Endodermal cell (in vitro differentiated cells): Measurements from ENCODE around the gene SYNGR4. TPM values are rescaled to one million over a fixed set of nuclear protein-coding genes. Genes with fewer than 3 reads are reported as not detected.

Source experiments
- DNase-seq: peaks from one replicate; pipeline ENCODE4 v3.0.0-alpha.2; 2017
- H3K27ac ChIP-seq: 2 replicates; pipeline ENCODE4 v1.5.1; 2013; ENCODE audit warnings: mild to moderate bottlenecking, low read depth, low read length, moderate library complexity
- H3K27me3 ChIP-seq: 2 replicates; pipeline ENCODE4 v1.6.1; 2013; ENCODE audit warnings: mild to moderate bottlenecking, low read length, moderate library complexity; ENCODE audit not compliant: insufficient read depth, control insufficient read depth, poor library complexity, severe bottlenecking
- H3K36me3 ChIP-seq: 2 replicates; pipeline ENCODE4 v1.7.0; 2013; ENCODE audit warnings: mild to moderate bottlenecking, low read length, moderate library complexity; ENCODE audit not compliant: control insufficient read depth, insufficient read depth
- H3K4me1 ChIP-seq: one replicate; pipeline ENCODE4 v1.7.0; 2013; ENCODE audit warnings: low read length; ENCODE audit not compliant: control insufficient read depth, insufficient read depth
- H3K4me3 ChIP-seq: 2 replicates; pipeline ENCODE4 v1.5.1; 2013; ENCODE audit warnings: mild to moderate bottlenecking, low read length, moderate library complexity
- H3K9ac ChIP-seq: 2 replicates; pipeline ENCODE4 v1.6.1; 2013; ENCODE audit warnings: mild to moderate bottlenecking, low read length, moderate library complexity; ENCODE audit not compliant: poor library complexity, severe bottlenecking; ENCODE audit errors: extremely low read depth
- H3K9me3 ChIP-seq: 2 replicates; pipeline ENCODE4 v1.6.1; 2013; ENCODE audit warnings: mild to moderate bottlenecking, low read length, moderate library complexity; ENCODE audit not compliant: control insufficient read depth
- H3K27ac Mint-ChIP-seq: 2 replicates; pipeline ENCODE4 v1.8.0; 2020; ENCODE audit warnings: mixed read lengths
- H3K27me3 Mint-ChIP-seq: 2 replicates; pipeline ENCODE4 v1.8.0; 2021; ENCODE audit warnings: mild to moderate bottlenecking, mixed read lengths; ENCODE audit not compliant: insufficient read depth
- H3K36me3 Mint-ChIP-seq: 2 replicates; pipeline ENCODE4 v1.8.0; 2020; ENCODE audit warnings: low read depth, mixed read lengths
- H3K4me1 Mint-ChIP-seq: 2 replicates; pipeline ENCODE4 v1.8.0; 2020; ENCODE audit warnings: mixed read lengths
- H3K4me3 Mint-ChIP-seq: 2 replicates; pipeline ENCODE4 v1.8.0; 2020; ENCODE audit warnings: mild to moderate bottlenecking, moderate library complexity, mixed read lengths
- H3K9me3 Mint-ChIP-seq: 2 replicates; pipeline ENCODE4 v1.8.0; 2020; ENCODE audit warnings: mild to moderate bottlenecking, mixed read lengths
- WGBS, 2 experiments: methylation state at CpG; one replicate each; pipeline versions ENCODE4 v1.1.5 to v1.1.7; 2013; ENCODE audit warnings: missing lambda C conversion rate in 2 of 2, mixed read lengths in 1 of 2; ENCODE audit not compliant: insufficient coverage in 1 of 2, insufficient read length in 1 of 2; 5-methylcytosine and 5-hydroxymethylcytosine counted together
- total RNA-seq, 2 donors: library from RNA; stranded (reverse); fragmentation: NEBNext Ultra II Directional in 1 of 2; extraction: Animal tissue kit (Norgen Biotek cat#: 25700) in 1 of 2; gene quantifications; 2 replicates in 1 of 2; 3 replicates in 1 of 2; pipeline ENCODE4 v1.2.1, GENCODE V29; 2021
- TF ChIP-seq, protein P1 (sequence below): fragments of 200-600 bp; sonication (generic); conservative IDR thresholded peaks from 2 replicates; pipeline ENCODE4 v1.5.0; 2021; ENCODE audit warnings: antibody characterized with exemption, mild to moderate bottlenecking

Gene SYNGR4
- total RNA-seq, 2 donors from 2014 or later: not detected

DNA sequence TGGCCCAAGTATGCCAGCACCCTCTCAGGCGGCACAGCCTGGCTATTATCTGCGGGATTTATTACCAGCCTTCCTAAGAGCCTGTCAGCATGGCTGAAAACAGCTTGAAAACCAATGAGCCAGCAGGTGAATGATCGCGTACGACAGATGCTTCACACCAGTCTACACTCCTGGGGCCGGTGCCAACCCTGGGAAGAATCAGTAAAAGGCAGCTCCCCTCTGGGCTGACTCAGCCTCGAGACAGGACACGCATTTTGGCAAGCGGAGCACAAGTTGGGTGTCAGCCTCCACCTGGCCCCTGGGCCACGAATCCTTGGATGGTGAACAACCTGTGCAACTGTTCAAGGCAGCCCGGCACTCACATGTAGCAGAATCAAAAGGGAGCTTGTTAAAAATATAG is 23.2 kb upstream of the SYNGR4 start:
- no peaks in the 10 kb centered on the region for H3K9me3 Mint-ChIP-seq
- H3K4me1 ChIP-seq: no peaks in the 10 kb centered on the region
- H3K4me1 Mint-ChIP-seq: no peaks in the 10 kb centered on the region
- no peak overlapping the region for H3K27ac Mint-ChIP-seq
- H3K9ac ChIP-seq: no peak overlapping the region
- WGBS, 2 experiments: 94 to 97% methylated on average over 11 of the region's 11 CpGs
- H3K4me3 Mint-ChIP-seq: no peak overlapping the region
- no peak overlapping the region for H3K4me3 ChIP-seq
- no peaks in the 10 kb centered on the region for H3K27me3 ChIP-seq
- H3K9me3 ChIP-seq: no peaks in the 10 kb centered on the region
- no peak for DNase-seq
- no peaks in the 10 kb centered on the region for H3K36me3 ChIP-seq
- H3K27me3 Mint-ChIP-seq: no peaks in the 10 kb centered on the region
- TF ChIP-seq, protein P1, sequence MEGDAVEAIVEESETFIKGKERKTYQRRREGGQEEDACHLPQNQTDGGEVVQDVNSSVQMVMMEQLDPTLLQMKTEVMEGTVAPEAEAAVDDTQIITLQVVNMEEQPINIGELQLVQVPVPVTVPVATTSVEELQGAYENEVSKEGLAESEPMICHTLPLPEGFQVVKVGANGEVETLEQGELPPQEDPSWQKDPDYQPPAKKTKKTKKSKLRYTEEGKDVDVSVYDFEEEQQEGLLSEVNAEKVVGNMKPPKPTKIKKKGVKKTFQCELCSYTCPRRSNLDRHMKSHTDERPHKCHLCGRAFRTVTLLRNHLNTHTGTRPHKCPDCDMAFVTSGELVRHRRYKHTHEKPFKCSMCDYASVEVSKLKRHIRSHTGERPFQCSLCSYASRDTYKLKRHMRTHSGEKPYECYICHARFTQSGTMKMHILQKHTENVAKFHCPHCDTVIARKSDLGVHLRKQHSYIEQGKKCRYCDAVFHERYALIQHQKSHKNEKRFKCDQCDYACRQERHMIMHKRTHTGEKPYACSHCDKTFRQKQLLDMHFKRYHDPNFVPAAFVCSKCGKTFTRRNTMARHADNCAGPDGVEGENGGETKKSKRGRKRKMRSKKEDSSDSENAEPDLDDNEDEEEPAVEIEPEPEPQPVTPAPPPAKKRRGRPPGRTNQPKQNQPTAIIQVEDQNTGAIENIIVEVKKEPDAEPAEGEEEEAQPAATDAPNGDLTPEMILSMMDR: no peak
- no peaks in the 10 kb centered on the region for H3K36me3 Mint-ChIP-seq
- H3K27ac ChIP-seq: no peak overlapping the region

- Mint-ChIP-seq H3K36me3 (no peaks in the 10 kb centered on the region), H3K4me3 (no peak overlapping the region), H3K9me3 (no peaks in the 10 kb centered on the region), H3K27me3 (no peaks in the 10 kb centered on the region), H3K4me1 (no peaks in the 10 kb centered on the region), H3K27ac (no peak overlapping the region)
- Histone ChIP-seq H3K36me3 (no peaks in the 10 kb centered on the region), H3K27ac (no peak overlapping the region), H3K9me3 (no peaks in the 10 kb centered on the region), H3K4me1 (no peaks in the 10 kb centered on the region), H3K4me3 (no peak overlapping the region), H3K27me3 (no peaks in the 10 kb centered on the region), H3K9ac (no peak overlapping the region)
- WGBS, 2 experiments: 85 to 96% methylated on average over 9 to 10 of the region's 10 CpGs
- DNase-seq: no peak
- TF ChIP-seq, protein P1: no peak
Measured at GRCh38 chr19:48341515-48342413, 22.4 kb upstream of the SYNGR4 start.

DNA sequence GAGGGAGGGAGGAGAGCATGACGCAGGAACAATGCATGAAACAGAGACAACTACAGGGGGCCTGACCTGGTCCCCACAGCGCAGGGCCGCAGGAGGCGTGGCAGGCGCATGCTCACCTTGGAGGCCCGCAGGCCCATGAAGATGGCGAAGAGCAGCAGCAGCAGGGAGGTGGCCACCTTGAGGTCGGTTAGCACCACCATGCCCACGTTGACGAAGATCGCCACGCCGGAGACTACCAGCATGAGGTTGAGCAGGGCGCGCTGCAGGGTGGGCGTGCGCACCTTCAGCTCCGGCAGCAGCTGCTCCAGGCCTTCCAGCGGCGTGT is 21.8 kb upstream of the SYNGR4 start:
- Mint-ChIP-seq H3K27me3 (no peaks in the 10 kb centered on the region), H3K27ac (no peak overlapping the region), H3K4me3 (no peak overlapping the region), H3K9me3 (no peaks in the 10 kb centered on the region), H3K4me1 (no peaks in the 10 kb centered on the region), H3K36me3 (no peaks in the 10 kb centered on the region)
- no peak for DNase-seq
- Histone ChIP-seq H3K27ac (no peak overlapping the region), H3K9ac (no peak overlapping the region), H3K36me3 (no peaks in the 10 kb centered on the region), H3K4me3 (no peak overlapping the region), H3K9me3 (no peaks in the 10 kb centered on the region), H3K4me1 (no peaks in the 10 kb centered on the region), H3K27me3 (no peaks in the 10 kb centered on the region)
- WGBS, 2 experiments: 84 to 86% methylated on average over 20 of the region's 20 CpGs
- TF ChIP-seq, protein P1: no peak
